GM13976 (cell line): ENCODE results near the gene RPN1.

Source experiments
- DNase-seq: peaks from one replicate; pipeline ENCODE4 v3.0.0; 2012; ENCODE audit warnings: low spot score
- CTCF ChIP-seq: IDR thresholded peaks from 2 replicates; pipeline ENCODE4 v1.5.1; 2012; ENCODE audit warnings: borderline replicate concordance, mild to moderate bottlenecking; ENCODE audit not compliant: insufficient read depth; ENCODE audit errors: extremely low read depth, missing control alignments, control extremely low read depth
- in situ Hi-C: fragments of 300-500 bp; cut with MboI; formaldehyde crosslinking; loops from one replicate; pipeline ENCODE4 v1.12.0; 2022; ENCODE audit warnings: low sequenced_read_pairs, mixed read lengths, inconsistent platforms; ENCODE audit not compliant: unreplicated experiment

The RPN1 gene

DNA sequence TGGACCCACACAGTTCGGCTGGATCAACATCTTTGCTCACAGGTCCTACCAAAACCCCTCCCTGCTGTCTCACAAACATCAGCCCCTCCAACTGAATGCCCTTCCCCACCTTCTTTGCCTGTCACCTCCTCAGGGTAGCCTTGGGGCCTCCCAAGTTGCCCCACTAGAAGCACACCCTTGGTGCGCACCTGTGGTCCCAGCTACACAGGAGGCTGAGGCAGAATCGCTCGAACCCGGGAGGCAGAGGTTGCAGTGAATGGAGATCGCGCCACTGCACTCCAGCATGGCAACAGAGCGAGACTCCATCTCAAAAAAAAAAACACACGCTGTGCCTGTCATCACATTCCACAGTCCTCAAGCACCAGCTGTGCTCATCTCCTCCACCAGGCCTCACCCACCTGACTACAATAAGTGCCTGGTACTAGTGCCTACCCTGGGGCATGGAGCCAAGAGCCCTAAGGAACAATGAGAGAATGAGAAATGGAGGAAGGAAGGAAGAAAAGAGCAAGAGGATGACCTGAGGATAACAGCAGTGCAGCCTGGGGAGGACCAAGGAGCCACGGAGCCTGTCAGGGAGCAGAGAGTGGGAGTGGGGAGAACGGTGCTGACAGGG is 26.0 kb downstream of the RPN1 start:
- no peak for DNase-seq
- no peak for TF ChIP-seq CTCF
- in situ Hi-C loops, result no loop called here

DNA sequence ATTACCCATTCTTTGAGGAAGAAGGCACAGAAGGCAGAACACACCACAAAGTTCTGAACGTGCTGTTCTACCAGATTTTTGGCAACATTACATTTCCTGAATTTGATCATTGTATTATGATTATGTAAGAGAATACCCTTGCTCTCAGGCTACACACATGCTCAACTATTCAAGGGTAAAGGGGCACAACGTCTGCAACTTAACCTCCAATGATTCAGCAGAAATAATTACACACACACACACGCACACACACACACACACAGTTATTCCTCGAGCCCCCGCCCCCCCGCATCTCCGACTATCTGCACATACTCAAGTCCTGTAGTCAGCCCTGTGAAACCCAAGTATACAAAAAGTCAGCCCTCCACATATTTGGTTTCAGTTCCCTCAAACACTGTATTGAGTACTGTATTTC is 26.8 kb downstream of the RPN1 start:
- in situ Hi-C loops, result no loop called here
- no peak for DNase-seq
- TF ChIP-seq CTCF, result no peak

GRCh38 chr3:128621931-128622330 is 28.7 kb downstream of the RPN1 start:
- in situ Hi-C loops, result no loop called here
- no peak for DNase-seq
- no peak for TF ChIP-seq CTCF

GRCh38 chr3:128621234-128621633 is 29.4 kb downstream of the RPN1 start:
- no peak for TF ChIP-seq CTCF
- DNase-seq, result no peak
- in situ Hi-C loops, result no loop called here

GRCh38 chr3:128620268-128620691 is 30.3 kb downstream of the RPN1 start:
- DNase-seq, result no peak
- no peak for TF ChIP-seq CTCF
- in situ Hi-C loops, result no loop called here

GRCh38 chr3:128619146-128619890 is 31.3 kb downstream of the RPN1 start:
- DNase-seq, result no peak
- in situ Hi-C loops, result no loop called here

More at GRCh38 chr3:128619146-128619890, 31.3 kb downstream of the RPN1 start:
- no peak for TF ChIP-seq CTCF
